Transverse colon (tissue), 4 donors: ENCODE results near the gene RPL15. TPM values are rescaled to one million over a fixed set of nuclear protein-coding genes. Genes with fewer than 3 reads are reported as not detected.
"Not testable (repeated sequence)": the region's sequence is repeated elsewhere in the genome, so short reads cannot be mapped to it uniquely, and the experiment has no call there.

ENCODE experiments used
- DNase-seq: peaks from one replicate; pipeline ENCODE4 v3.0.0-alpha.2; 2019
- H3K27ac ChIP-seq, 4 donors: fragments of 200-600 bp; sonication (generic); 2 replicates each; pipeline ENCODE4 v1.5.1; 2016 to 2018; ENCODE audit warnings: inconsistent platforms in 4 of 4
- H3K27me3 ChIP-seq: fragments of 200-600 bp; sonication (generic); 2 replicates; pipeline ENCODE4 v1.5.1; 2017; ENCODE audit warnings: inconsistent platforms
- H3K36me3 ChIP-seq, 4 donors: fragments of 200-600 bp; sonication (generic); 2 replicates each; pipeline ENCODE4 v1.5.1; 2017 to 2019; ENCODE audit warnings: inconsistent platforms in 4 of 4
- H3K4me1 ChIP-seq, 4 donors: fragments of 200-600 bp; sonication (generic); 2 replicates each; pipeline ENCODE4 v1.5.1; 2017 to 2020; ENCODE audit warnings: inconsistent platforms in 4 of 4
- H3K4me3 ChIP-seq, 4 donors: fragments of 200-600 bp; sonication (generic); 1 replicate in 1 of 4; 2 replicates in 3 of 4; pipeline versions ENCODE4 v1.5.1 to v1.6.1; 2017 to 2019; ENCODE audit warnings: inconsistent platforms in 4 of 4
- H3K9me3 ChIP-seq, 2 donors: fragments of 200-600 bp; sonication (generic); 2 replicates each; pipeline ENCODE4 v1.5.1; 2017 to 2019; ENCODE audit warnings: inconsistent platforms in 2 of 2
- EP300 ChIP-seq: sonication (generic); formaldehyde crosslinking; IDR thresholded peaks from one replicate; pipeline ENCODE4 v1.6.1; 2017; ENCODE audit warnings: antibody characterized with exemption, low read depth
- POLR2A ChIP-seq: fragments of 450-650 bp; IDR thresholded peaks from one replicate; pipeline ENCODE4 v1.6.1; 2016; ENCODE audit warnings: antibody characterized with exemption, mild to moderate bottlenecking, moderate library complexity
- POLR2AphosphoS5 ChIP-seq, 3 donors: sonication (generic); formaldehyde crosslinking; IDR thresholded peaks; one replicate each; pipeline ENCODE4 v1.6.1; 2016; ENCODE audit warnings: antibody characterized with exemption in 3 of 3
- WGBS, 2 donors: methylation state at CpG; one replicate each; pipeline ENCODE4 v1.1.5; 2018; ENCODE audit warnings: low coverage in 1 of 2; 5-methylcytosine and 5-hydroxymethylcytosine counted together
- in situ Hi-C, 4 donors: fragments of 200-750 bp; cut with MboI; loops; one replicate each; pipeline versions ENCODE4 v1.15.0 to v1.15.1; 2017; ENCODE audit warnings: low sequenced_read_pairs in 3 of 4, low pct_ligation_motif_present in 1 of 4, low pct_unique_long_range_greater_than_20kb in 1 of 4
- intact Hi-C: fragments of 100-400 bp; cut with DNase I; formaldehyde crosslinking; loops from one replicate; pipeline ENCODE4 v1.15.1; 2023; ENCODE audit warnings: low total_unique reads
- total RNA-seq, 4 donors: library from RNA; depleted of rRNA; stranded (reverse); fragments of >200 nt; gene quantifications; one replicate each; pipeline ENCODE4 v1.1.0, GENCODE V29; 2016
- TF ChIP-seq, protein P1 (sequence below), 5 experiments: fragments of 200-600 bp in 3 of 5; fragments of 450-650 bp in 2 of 5; sonication (generic) in 3 of 5; IDR thresholded peaks; 1 replicate in 2 of 5; 2 replicates in 3 of 5; pipeline ENCODE4 v1.5.1; 2016 to 2017; ENCODE audit warnings: antibody characterized with exemption in 5 of 5, inconsistent platforms in 3 of 5, mild to moderate bottlenecking in 2 of 5, moderate library complexity in 1 of 5

Gene RPL15
- 1,000 to 10,000 TPM in 2 of 4 donors, 100 to 1,000 TPM in 2; 443 to 1,500 (median 1,074) TPM for total RNA-seq

GRCh38 chr3:23916886-23917678, at the start of gene RPL15, which contains the start of gene NKIRAS1:
Gene RPL15 (plus strand): TSS chr3:23917132. CDS start chr3:23917860, 728 bp downstream.
Gene NKIRAS1 (minus strand): TSS chr3:23916990. CDS start chr3:23910904, 6,086 bp downstream.
- 0 to 5% methylated on average over 4 to 53 of the region's 64 CpGs for WGBS, 2 donors

DNA sequence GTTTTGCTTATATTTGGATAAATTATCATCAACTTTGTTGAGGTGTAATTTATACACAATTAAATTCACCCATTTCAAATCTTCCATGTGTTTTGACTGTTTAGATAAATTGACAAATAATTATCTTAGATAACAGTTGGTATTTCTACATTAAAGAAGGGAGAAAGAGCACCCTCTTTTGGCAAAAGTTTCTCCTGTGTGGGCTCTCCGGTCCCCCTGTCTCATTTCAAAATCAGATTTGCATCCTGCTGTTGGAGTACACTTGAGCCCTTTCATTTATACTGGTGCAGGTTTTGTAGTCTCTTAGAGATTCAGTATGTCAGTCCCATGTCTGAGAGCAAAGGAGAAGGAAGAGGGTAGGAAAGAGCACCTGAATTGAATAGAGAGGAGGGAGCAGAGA, 49.5 kb upstream of the RPL15 start:
- Histone ChIP-seq H3K4me1 (peaks cover 10 to 39% (median 14%) of the 10 kb centered on the region in 4 donors), H3K27ac (no peak overlapping the region), H3K4me3 (no peak overlapping the region), H3K36me3 (no peaks in the 10 kb centered on the region), H3K27me3 (no peaks in the 10 kb centered on the region), H3K9me3 (no peaks in the 10 kb centered on the region)
- in situ Hi-C loops (no loop called here), intact Hi-C loops (no loop called here)
- 50 to 81% methylated on average over 1 of the region's 1 CpG for WGBS, 2 donors
- DNase-seq: no peak
- TF ChIP-seq EP300 (no peak), POLR2A (no peak), POLR2AphosphoS5 (IDR thresholded peaks at IDR 0.05) (no peak)
- TF ChIP-seq, protein P1, sequence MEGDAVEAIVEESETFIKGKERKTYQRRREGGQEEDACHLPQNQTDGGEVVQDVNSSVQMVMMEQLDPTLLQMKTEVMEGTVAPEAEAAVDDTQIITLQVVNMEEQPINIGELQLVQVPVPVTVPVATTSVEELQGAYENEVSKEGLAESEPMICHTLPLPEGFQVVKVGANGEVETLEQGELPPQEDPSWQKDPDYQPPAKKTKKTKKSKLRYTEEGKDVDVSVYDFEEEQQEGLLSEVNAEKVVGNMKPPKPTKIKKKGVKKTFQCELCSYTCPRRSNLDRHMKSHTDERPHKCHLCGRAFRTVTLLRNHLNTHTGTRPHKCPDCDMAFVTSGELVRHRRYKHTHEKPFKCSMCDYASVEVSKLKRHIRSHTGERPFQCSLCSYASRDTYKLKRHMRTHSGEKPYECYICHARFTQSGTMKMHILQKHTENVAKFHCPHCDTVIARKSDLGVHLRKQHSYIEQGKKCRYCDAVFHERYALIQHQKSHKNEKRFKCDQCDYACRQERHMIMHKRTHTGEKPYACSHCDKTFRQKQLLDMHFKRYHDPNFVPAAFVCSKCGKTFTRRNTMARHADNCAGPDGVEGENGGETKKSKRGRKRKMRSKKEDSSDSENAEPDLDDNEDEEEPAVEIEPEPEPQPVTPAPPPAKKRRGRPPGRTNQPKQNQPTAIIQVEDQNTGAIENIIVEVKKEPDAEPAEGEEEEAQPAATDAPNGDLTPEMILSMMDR (IDR thresholded peaks at IDR 0.05): no peak

More at GRCh38 chr3:23916886-23917678, at the start of gene RPL15, which contains the start of gene NKIRAS1:
- TF ChIP-seq POLR2A: peak; percentile 99
- TF ChIP-seq, protein P1 (IDR thresholded peaks at IDR 0.05): peak; percentile 54 to 97 (median 67)
- no peak for TF ChIP-seq EP300
- TF ChIP-seq POLR2AphosphoS5 (IDR thresholded peaks at IDR 0.05): peak; percentile 99 to 100 (median 100)
- Histone ChIP-seq H3K27ac (peak within 1 kb of the TSS; percentile 93 to 97 (median 94)), H3K27me3 (no peaks in the 10 kb centered on the region), H3K36me3 (peaks cover 0 to 15% (median 0%) of the 10 kb centered on the region in 4 donors), H3K9me3 (no peaks in the 10 kb centered on the region), H3K4me1 (peaks cover 12 to 55% (median 25%) of the 10 kb centered on the region in 4 donors), H3K4me3 (peak within 1 kb of the TSS; percentile 70 to 97 (median 75))
- in situ Hi-C loops: no loop called here
- intact Hi-C loops: no loop called here
- DNase-seq: peak; percentile 98

DNA sequence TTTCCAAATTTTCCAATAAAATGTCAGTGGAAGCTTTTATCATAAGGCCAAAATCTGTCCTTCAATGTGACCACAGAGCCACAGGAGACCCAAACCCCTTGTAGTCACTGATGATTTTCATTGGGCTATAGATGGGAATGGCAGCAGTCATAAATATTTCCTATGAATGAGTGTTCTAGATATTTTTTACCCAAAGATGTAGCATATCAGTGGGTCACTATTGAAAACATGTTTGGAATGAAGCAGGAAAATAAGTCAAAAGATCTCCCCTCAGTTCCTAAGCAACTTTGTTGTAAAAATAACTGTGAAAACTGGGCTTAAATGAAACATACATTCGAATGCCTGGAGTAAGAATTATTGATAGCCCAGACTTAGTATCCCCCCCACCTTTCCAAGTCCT, 49.1 kb upstream of the RPL15 start:
- WGBS, 2 donors: 73 to 86% methylated on average over 1 of the region's 1 CpG
- H3K4me3 ChIP-seq: no peak overlapping the region
- H3K27me3 ChIP-seq: no peaks in the 10 kb centered on the region
- no peaks in the 10 kb centered on the region for H3K9me3 ChIP-seq
- peaks cover 10 to 39% (median 14%) of the 10 kb centered on the region in 4 donors for H3K4me1 ChIP-seq
- DNase-seq: no peak
- H3K27ac ChIP-seq: no peak overlapping the region
- intact Hi-C loops (no loop called here), in situ Hi-C loops (no loop called here)
- TF ChIP-seq EP300 (no peak), POLR2A (no peak), POLR2AphosphoS5 (IDR thresholded peaks at IDR 0.05) (no peak)
- TF ChIP-seq, protein P1 (IDR thresholded peaks at IDR 0.05): no peak
- H3K36me3 ChIP-seq: no peaks in the 10 kb centered on the region

DNA sequence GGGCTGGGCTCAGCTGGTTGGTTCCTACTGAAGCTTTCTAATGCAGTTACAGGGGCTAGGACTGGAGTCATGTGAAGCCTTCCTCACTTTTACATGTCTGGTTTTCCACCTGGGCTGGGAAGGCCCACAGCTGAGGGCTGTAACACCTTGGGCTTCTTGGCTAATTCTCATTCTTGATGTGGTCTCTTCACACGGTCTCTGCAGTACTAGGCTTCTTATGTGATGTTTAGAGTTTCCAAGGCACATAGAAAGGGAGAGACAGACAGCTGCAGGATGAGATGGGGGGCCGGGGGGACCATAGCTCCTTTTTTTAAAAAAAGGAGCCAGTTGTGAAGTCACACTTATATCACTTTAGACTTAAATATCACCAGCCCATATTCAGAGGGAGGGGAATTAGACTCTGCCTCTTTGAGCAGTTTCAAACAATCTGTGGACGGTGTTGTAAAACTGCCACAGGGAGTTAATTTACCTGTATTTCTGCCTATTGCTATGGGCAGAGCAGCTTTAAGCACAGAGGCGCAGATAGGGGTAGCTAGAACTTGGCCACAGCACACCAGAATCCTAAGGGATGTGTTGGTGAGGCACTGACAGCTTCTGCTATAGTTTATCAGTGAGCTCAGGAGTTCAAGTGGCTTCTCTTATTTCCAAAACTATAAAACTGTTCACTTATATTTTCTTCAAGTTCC, 46.8 kb upstream of the RPL15 start:
- intact Hi-C loops (no loop called here), in situ Hi-C loops (no loop called here)
- no peaks in the 10 kb centered on the region for H3K9me3 ChIP-seq
- TF ChIP-seq EP300: no peak
- no peak for TF ChIP-seq POLR2AphosphoS5 (IDR thresholded peaks at IDR 0.05)
- TF ChIP-seq POLR2A: no peak
- TF ChIP-seq, protein P1 (IDR thresholded peaks at IDR 0.05): no peak
- no peak overlapping the region for H3K27ac ChIP-seq
- no peak for DNase-seq
- no peaks in the 10 kb centered on the region for H3K27me3 ChIP-seq
- H3K36me3 ChIP-seq: no peaks in the 10 kb centered on the region
- 72 to 100% methylated on average over 3 to 4 of the region's 4 CpGs for WGBS, 2 donors
- no peak overlapping the region for H3K4me3 ChIP-seq
- peaks cover 10 to 34% (median 12%) of the 10 kb centered on the region in 4 donors for H3K4me1 ChIP-seq

DNA sequence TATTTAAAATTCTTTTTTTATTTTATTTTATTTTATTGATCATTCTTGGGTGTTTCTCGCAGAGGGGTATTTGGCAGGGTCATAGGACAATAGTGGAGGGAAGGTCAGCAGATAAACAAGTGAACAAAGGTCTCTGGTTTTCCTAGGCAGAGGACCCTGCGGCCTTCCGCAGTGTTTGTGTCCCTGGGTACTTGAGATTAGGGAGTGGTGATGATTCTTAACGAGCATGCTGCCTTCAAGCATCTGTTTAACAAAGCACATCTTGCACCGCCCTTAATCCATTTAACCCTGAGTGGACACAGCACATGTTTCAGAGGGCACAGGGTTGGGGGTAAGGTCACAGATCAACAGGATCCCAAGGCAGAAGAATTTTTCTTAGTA, 46.3 kb upstream of the RPL15 start:
- H3K4me3 ChIP-seq, in situ Hi-C loops, H3K27ac ChIP-seq, H3K36me3 ChIP-seq, intact Hi-C loops, H3K9me3 ChIP-seq, H3K27me3 ChIP-seq, DNase-seq: not testable (repeated sequence)
- peaks cover 6 to 28% (median 11%) of the 10 kb centered on the region in 4 donors for H3K4me1 ChIP-seq
- WGBS, 2 donors: 82% methylated on average over 1 of the region's 5 CpGs; no CpG with 5 or more reads in 1 of the 2 donors

GRCh38 chr3:23871361-23871760, 45.6 kb upstream of the RPL15 start:
- DNase-seq, H3K4me3 ChIP-seq, H3K27ac ChIP-seq, H3K27me3 ChIP-seq, in situ Hi-C loops, H3K9me3 ChIP-seq, intact Hi-C loops, H3K36me3 ChIP-seq: not testable (repeated sequence)
- 92% methylated on average over 8 of the region's 34 CpGs; no CpG with 5 or more reads in 1 of the 2 donors for WGBS, 2 donors
- peaks cover 0 to 23% (median 3%) of the 10 kb centered on the region in 4 donors for H3K4me1 ChIP-seq
